Breast epithelium (tissue), 3 donors: ENCODE results near the gene CDK4.

Experiments
- CTCF ChIP-seq, 3 donors: fragments of 450-650 bp; IDR thresholded peaks; one replicate each; pipeline ENCODE4 v1.5.1; 2016 to 2017; ENCODE audit warnings: antibody characterized with exemption in 3 of 3, mild to moderate bottlenecking in 3 of 3, moderate library complexity in 3 of 3
- POLR2A ChIP-seq: fragments of 450-650 bp; IDR thresholded peaks from one replicate; pipeline ENCODE4 v1.6.1; 2016; ENCODE audit warnings: antibody characterized with exemption, mild to moderate bottlenecking, moderate library complexity
- POLR2AphosphoS5 ChIP-seq, 3 donors: sonication (generic); formaldehyde crosslinking; IDR thresholded peaks; one replicate each; pipeline ENCODE4 v1.6.1; 2017; ENCODE audit warnings: antibody characterized with exemption in 3 of 3

GRCh38 chr12:57731411-57732080 is 20.6 kb downstream of the CDK4 start:
- TF ChIP-seq CTCF (IDR thresholded peaks at IDR 0.05), result no peak
- no peak for TF ChIP-seq POLR2A
- TF ChIP-seq POLR2AphosphoS5 (IDR thresholded peaks at IDR 0.05), result no peak
